Measurements from ENCODE around the gene KCNF1.

KCNF1 gene

GRCh38 chr2:10919410-10919770 is 7.7 kb downstream of the KCNF1 start:
- no peak for DNase-seq (ENCODE audit: low spot score)

GRCh38 chr2:10919771-10920621 is 8.3 kb downstream of the KCNF1 start:
- DNase-seq (ENCODE audit: low spot score): no peak

DNA sequence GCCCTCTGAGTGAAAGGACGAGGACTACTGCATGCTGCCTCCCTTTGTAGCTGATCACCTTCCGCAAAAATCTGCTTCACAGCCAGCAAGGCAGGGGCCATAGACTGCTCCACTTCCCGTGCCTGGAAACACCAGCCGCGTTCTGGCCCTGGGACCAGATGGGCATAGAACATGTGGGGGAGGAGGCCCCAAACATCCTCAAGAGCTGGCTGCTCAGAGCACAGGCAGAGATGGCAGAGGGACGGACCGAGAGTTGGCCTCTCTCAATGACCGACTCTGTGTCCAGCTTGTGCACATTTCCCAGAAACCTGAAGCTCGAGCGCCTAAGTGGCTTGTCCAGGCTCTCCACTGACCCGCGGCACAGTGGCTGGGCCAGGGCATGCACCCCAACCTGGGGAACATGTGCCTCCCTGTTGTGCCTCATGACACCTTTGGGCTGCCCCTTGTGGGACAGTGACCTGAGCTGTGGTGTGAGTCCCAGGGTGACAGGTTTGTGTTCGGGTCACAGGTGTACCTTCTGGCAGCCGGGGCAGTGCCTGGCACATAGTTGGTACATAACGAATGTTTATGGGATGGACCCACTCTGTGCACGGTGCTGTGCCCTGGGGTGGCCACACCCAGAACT is 9.1 kb downstream of the KCNF1 start:
- DNase-seq (ENCODE audit: low spot score): no peak

- no peak for DNase-seq (ENCODE audit: low spot score)
Observed at GRCh38 chr2:10921525-10921924, 9.8 kb downstream of the KCNF1 start.

DNA sequence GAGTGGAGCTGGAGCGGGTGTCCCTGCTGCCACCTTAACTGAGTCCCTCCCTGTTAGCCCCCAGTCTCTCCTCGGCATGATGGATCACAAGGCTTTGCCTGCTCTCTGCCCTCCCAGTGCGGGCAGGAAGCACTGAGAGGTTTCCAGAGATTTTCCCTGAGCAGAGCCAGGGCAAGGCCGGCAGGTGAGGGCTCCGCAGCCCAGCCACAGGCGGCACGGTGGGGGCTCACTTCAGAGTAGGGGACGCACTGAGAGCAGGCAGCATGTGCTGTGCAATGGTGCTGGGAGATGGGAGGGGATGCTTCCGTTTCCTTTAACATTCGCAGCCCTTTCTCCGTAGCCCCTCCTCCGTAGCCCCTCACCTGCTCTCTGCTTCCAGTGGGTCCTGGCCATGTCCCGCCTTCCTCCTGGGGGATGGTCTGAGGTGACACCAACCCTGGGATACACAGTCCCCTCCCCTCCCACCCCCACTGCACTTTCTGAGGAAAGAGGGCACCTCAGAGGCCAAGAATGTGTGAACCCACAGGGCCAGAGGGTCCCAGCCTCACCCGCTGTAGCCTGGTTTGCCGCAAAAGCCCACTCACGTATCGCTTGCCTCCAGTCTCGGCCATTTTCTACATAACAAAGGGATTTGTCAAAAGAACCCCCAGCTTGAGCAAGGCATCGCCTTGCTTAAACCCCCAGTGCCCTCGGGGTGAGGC is 10.7 kb downstream of the KCNF1 start:
- no peak for DNase-seq (ENCODE audit: low spot score)

- DNase-seq (ENCODE audit: low spot score): no peak
Observed at GRCh38 chr2:10923008-10923375, 11.3 kb downstream of the KCNF1 start.

GRCh38 chr2:10923965-10924364 is 12.2 kb downstream of the KCNF1 start:
- no peak for DNase-seq (ENCODE audit: low spot score)

DNA sequence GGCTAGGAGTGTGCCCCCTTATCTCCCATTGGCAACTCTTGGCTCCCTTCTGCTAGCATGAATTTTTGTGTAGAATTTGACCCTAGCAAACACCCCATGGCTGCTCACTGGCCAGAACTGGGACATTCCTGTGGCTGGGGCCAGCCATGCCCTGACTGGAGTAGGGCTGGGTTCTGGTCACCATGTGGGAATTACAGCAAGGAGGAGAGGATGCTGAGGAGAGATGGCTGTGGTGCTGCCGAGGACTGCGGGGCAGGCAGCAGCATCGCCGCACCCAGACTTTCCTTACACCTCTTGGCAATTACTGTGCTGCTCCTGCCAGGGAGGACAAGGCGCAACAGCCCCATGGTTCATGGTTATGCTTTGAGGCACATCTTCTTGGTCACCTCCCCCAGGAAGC is 12.7 kb downstream of the KCNF1 start:
- no peak for DNase-seq (ENCODE audit: low spot score)

DNA sequence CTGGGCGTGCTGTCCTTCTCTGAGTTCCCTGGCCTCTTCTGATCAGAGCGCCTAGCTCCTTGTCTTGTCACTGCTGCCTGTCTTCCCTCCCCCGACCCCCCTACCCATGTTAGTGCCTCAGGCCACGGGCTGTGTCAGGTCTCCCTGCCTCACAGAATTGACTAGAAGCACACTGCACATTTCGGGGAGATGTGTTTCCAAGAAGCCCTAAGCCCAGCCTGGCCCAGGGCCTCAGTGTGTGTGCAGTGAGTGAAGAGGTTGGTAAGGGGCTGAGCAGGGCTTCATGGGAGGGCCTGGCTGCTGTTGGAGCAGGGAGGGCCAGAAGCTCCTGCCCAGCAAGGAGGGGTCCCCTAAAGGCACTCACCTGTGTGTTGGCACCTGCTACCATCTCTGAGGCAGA is 13.1 kb downstream of the KCNF1 start:
- DNase-seq (ENCODE audit: low spot score): no peak

- DNase-seq (ENCODE audit: low spot score): no peak
Observed at GRCh38 chr2:10926191-10926820, 14.6 kb downstream of the KCNF1 start.

DNA sequence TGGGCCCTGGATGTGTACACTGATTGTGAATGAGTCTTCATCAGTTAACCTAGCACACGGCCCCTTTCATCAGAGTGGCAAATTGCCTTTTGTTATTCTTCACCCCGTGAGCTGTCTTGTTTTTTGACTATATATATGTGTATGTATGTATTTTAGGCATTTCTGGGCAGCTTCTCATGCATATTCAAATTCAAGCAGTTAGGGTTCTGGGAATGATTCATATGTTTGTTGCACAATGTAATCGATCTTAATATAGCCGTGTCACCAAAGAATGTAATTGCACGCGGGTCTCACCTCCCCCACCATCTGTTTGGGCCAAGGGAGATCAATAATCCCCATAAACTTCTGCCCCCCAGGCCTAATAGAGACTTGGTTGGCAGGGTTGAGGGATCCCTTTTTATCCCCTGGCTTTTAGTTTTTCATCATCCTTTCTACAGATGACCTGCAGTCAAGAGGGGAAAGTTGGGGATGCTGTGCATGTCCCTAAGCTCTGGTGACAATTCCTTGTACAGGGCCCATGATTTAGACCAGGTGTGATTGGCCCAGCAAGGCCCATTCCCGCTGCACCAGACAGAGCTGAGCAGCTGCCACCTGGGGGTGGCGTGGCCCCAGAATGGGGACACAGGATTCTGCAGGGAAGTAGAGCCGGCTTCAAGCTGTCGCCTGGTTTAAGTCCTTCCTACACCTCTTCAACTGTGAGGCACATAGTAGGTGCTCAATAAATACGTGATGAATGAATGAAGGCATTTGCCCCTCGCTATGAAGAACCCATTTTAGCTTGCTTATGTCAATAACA is 19.2 kb downstream of the KCNF1 start:
- DNase-seq (ENCODE audit: low spot score): no peak

GRCh38 chr2:10931710-10932255 is 20.0 kb downstream of the KCNF1 start:
- no peak for DNase-seq (ENCODE audit: low spot score)

- no peak for DNase-seq (ENCODE audit: low spot score)
Observed at GRCh38 chr2:10932345-10933151, 20.8 kb downstream of the KCNF1 start.

DNA sequence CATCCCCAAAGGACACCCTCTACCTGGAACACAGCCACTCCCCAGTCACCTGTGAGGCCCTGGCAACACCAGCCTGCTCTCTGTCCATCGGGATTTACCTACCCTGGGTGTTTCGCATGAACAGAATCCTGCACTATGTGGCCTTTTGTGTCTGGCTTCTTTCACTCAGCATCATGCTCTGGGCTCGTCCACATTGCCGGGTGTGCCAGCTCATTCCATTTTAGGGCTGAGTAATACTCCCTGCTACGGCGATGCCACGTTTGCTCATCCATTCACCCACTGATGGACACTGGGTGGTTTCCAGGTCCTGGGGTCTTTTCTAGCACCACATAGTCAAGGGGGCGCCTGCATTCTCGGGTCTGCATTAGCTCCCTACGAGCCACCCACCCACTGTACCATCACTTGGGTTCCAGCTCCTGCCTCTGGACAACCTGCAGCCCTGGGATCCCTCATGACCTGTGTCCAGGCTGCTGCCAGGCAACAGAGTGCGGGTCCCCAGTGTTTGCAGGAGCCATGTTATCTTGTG is 22.0 kb downstream of the KCNF1 start:
- no peak for DNase-seq (ENCODE audit: low spot score)

- no peak for DNase-seq (ENCODE audit: low spot score)
Observed at GRCh38 chr2:10934308-10934978, 22.7 kb downstream of the KCNF1 start.

- no peak for DNase-seq (ENCODE audit: low spot score)
Observed at GRCh38 chr2:10934979-10935350, 23.2 kb downstream of the KCNF1 start.

DNA sequence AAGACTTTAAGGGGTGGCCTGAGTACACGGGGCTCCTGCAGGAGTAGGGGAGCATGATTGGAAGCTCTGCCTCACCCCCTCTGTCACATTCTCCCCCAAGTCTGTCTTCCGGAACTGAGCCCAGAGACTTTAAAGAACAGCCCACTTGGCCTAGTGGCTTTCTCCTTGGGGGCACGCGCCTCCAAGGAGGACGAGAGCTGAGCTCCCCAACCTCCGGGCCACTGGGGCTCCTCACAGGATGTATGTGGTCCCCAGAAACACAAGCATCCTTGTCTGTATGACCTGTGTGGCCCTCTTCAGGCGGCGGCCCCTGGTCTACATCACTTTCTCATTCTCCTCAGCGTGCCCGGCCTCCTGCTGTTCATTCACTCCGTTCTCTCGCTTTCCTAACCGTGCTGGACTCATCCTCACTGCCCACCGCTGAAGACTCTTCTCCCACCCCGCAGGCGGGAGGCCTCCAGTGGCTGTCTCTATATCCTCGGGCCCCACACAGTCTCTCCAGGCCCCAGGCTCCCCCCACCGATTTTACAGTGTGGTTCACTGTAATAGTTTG is 23.7 kb downstream of the KCNF1 start:
- DNase-seq (ENCODE audit: low spot score): no peak

- no peak for DNase-seq (ENCODE audit: low spot score)
Observed at GRCh38 chr2:10935953-10936942, 24.5 kb downstream of the KCNF1 start.

Data from putamen (tissue), 1 donor.